ENCODE results near the gene VPREB1.

GRCh38 chr22:22237521-22237920 is 7.1 kb upstream of the VPREB1 start:
- TF ChIP-seq CTCF (conservative IDR thresholded peaks at IDR 0.05; ENCODE audit: low read length) (no peak), EZH2phosphoT487 (IDR thresholded peaks at IDR 0.05; ENCODE audit: borderline replicate concordance, low read depth, low read length) (no peak)

All from OCI-LY7 (cell line).